SU-DHL-6 (cell line): ENCODE measurements around the gene GRID1.

Experiments
- H2AFZ ChIP-seq: fragments of 200-600 bp; sonication (generic); 2 replicates; pipeline ENCODE4 v1.6.1; 2014; ENCODE audit warnings: low read depth, mild to moderate bottlenecking, moderate library complexity, mixed read lengths, antibody characterized with exemption, low read length; ENCODE audit not compliant: severe bottlenecking
- H3F3A ChIP-seq: fragments of 200-600 bp; shearing (Covaris generic); 2 replicates; pipeline ENCODE4 v1.6.0; 2016; ENCODE audit warnings: antibody characterized with exemption, mild to moderate bottlenecking; ENCODE audit not compliant: insufficient read depth
- H3K27ac ChIP-seq: fragments of 200-600 bp; sonication (generic); 2 replicates; pipeline ENCODE4 v1.5.1; 2016; ENCODE audit warnings: low read depth, mild to moderate bottlenecking, low read length, moderate library complexity, mixed read lengths
- H3K27me3 ChIP-seq: fragments of 200-600 bp; sonication (generic), shearing (Covaris generic); 2 replicates; pipeline ENCODE4 v1.6.0; 2014; ENCODE audit warnings: mild to moderate bottlenecking, low read length
- H3K36me3 ChIP-seq: fragments of 200-600 bp; sonication (generic); 2 replicates; pipeline ENCODE4 v1.6.1; 2014; ENCODE audit warnings: mild to moderate bottlenecking, low read length, mixed read lengths
- H3K4me2 ChIP-seq: fragments of 300-600, 200-600 bp; shearing (Covaris generic), sonication (generic); 2 replicates; pipeline ENCODE4 v1.6.0; 2014; ENCODE audit warnings: low read length, low read depth, mild to moderate bottlenecking; ENCODE audit not compliant: poor library complexity, severe bottlenecking
- H3K4me3 ChIP-seq: fragments of 200-600 bp; sonication (generic); 2 replicates; pipeline ENCODE4 v1.5.1; 2014; ENCODE audit warnings: antibody characterized with exemption, low read length, mild to moderate bottlenecking, mixed read lengths; ENCODE audit not compliant: insufficient read depth, poor library complexity, severe bottlenecking
- H3K79me2 ChIP-seq: fragments of 200-600 bp; sonication (generic); 2 replicates; pipeline ENCODE4 v1.6.1; 2014; ENCODE audit warnings: mild to moderate bottlenecking, low read length, moderate library complexity; ENCODE audit not compliant: insufficient read depth
- H3K9ac ChIP-seq: fragments of 200-600 bp; sonication (generic); 2 replicates; pipeline ENCODE4 v1.7.0; 2014; ENCODE audit warnings: mild to moderate bottlenecking, low read length
- H3K9me2 ChIP-seq: fragments of 200-600 bp; sonication (generic); replicated peaks from 2 replicates; pipeline ENCODE4 v1.6.1; 2014; ENCODE audit warnings: low read length; ENCODE audit not compliant: insufficient read depth
- H3K9me3 ChIP-seq: fragments of 200-600 bp; sonication (generic); 2 replicates; pipeline ENCODE4 v1.6.1; 2014; ENCODE audit warnings: low read length, mixed read lengths; ENCODE audit not compliant: insufficient read depth
- H4K20me1 ChIP-seq: fragments of 200-600 bp; sonication (generic); 2 replicates; pipeline ENCODE4 v1.6.1; 2014; ENCODE audit warnings: low read depth, mild to moderate bottlenecking, antibody characterized with exemption, low read length, moderate library complexity, mixed read lengths
- EZH2phosphoT487 ChIP-seq: fragments of 200-600 bp; sonication (generic), shearing (Covaris generic); conservative IDR thresholded peaks from 2 replicates; pipeline ENCODE4 v1.6.1; 2018; ENCODE audit warnings: mild to moderate bottlenecking, antibody characterized with exemption, low read length, moderate library complexity, mixed read lengths
- TF ChIP-seq, protein P1 (sequence below): fragments of 200-600 bp; sonication (generic); IDR thresholded peaks from one replicate; pipeline ENCODE4 v1.5.1; 2017; ENCODE audit warnings: antibody characterized with exemption, mild to moderate bottlenecking, low read length, moderate library complexity; ENCODE audit not compliant: insufficient read depth, poor library complexity, severe bottlenecking

Gene GRID1

DNA sequence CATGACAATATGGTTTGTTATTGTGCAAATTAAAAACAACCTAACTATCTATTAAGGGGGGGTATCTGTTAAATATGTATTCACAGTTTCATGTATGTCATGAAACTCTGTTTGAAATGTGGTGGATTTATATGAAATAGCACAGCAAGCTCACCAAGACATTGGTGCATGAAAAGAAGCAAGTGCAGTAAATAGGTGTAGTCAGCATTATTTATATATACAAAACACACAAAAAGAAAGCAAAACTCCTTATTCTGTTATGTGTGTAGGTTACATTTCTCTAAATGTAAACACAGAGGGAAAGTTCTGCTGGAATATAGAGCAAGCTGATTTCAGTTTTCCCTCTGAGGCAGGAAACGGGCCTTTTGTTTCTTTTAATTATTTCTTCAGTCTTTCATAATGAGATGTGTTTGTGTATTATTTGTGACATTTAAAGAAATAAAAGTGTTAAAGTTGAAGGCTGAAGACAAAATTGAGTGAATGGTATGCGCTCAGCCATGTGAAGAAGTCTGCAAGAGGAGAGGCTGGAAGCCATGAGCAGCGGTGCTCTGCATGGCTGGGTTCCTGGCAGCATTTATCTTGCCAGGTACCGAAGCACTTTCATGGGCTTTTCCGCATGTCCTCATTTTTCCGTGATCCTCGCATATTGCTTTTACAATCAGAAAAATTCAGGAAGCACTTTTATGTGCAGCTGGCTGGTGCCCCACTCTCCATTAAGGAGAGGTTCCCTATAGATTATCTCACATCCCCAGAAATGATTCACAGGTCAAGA, 38.5 kb downstream of the GRID1 start:
- H3K4me3 ChIP-seq, result no peak overlapping the region
- no peaks in the 10 kb centered on the region for H3K9me3 ChIP-seq
- no peaks in the 10 kb centered on the region for H3K79me2 ChIP-seq
- no peak overlapping the region for H3K9ac ChIP-seq
- H2AFZ ChIP-seq, result no peak overlapping the region
- no peaks in the 10 kb centered on the region for H3K27me3 ChIP-seq
- no peaks in the 10 kb centered on the region for H4K20me1 ChIP-seq
- no peaks in the 10 kb centered on the region for H3K36me3 ChIP-seq
- H3F3A ChIP-seq, result no peaks in the 10 kb centered on the region
- H3K27ac ChIP-seq, result no peak overlapping the region
- H3K4me2 ChIP-seq, result no peak overlapping the region
- H3K9me2 ChIP-seq, result no peaks in the 10 kb centered on the region
- no peak for TF ChIP-seq EZH2phosphoT487
- TF ChIP-seq, protein P1, sequence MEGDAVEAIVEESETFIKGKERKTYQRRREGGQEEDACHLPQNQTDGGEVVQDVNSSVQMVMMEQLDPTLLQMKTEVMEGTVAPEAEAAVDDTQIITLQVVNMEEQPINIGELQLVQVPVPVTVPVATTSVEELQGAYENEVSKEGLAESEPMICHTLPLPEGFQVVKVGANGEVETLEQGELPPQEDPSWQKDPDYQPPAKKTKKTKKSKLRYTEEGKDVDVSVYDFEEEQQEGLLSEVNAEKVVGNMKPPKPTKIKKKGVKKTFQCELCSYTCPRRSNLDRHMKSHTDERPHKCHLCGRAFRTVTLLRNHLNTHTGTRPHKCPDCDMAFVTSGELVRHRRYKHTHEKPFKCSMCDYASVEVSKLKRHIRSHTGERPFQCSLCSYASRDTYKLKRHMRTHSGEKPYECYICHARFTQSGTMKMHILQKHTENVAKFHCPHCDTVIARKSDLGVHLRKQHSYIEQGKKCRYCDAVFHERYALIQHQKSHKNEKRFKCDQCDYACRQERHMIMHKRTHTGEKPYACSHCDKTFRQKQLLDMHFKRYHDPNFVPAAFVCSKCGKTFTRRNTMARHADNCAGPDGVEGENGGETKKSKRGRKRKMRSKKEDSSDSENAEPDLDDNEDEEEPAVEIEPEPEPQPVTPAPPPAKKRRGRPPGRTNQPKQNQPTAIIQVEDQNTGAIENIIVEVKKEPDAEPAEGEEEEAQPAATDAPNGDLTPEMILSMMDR, result no peak

DNA sequence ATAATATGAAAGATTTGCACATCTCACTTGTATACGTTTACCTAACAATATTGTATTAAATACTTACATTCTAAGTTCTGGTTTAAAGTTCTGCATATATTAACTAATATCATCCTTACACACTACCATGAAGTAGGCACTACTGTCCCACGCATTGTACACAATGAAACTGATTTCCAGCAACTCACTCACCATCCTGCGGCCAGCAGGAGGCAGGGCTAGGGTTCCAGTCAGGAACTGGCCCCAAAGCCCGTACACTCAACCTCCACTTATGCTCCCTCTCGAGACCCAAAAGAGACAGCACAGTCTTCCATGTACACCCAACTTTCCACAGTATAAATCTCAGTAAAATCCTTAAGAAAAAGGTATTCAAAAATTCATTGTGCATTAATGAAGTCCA, 41.4 kb downstream of the GRID1 start:
- TF ChIP-seq EZH2phosphoT487, result no peak
- TF ChIP-seq, protein P1, result no peak
- H3K79me2 ChIP-seq, result no peaks in the 10 kb centered on the region
- H3K4me2 ChIP-seq, result no peak overlapping the region
- H3K9me2 ChIP-seq, result no peaks in the 10 kb centered on the region
- no peak overlapping the region for H2AFZ ChIP-seq
- no peak overlapping the region for H3K27ac ChIP-seq
- H3K4me3 ChIP-seq, result no peak overlapping the region
- H3K9me3 ChIP-seq, result no peaks in the 10 kb centered on the region
- H3F3A ChIP-seq, result no peaks in the 10 kb centered on the region
- no peaks in the 10 kb centered on the region for H4K20me1 ChIP-seq
- H3K9ac ChIP-seq, result no peak overlapping the region
- no peaks in the 10 kb centered on the region for H3K27me3 ChIP-seq
- no peaks in the 10 kb centered on the region for H3K36me3 ChIP-seq

DNA sequence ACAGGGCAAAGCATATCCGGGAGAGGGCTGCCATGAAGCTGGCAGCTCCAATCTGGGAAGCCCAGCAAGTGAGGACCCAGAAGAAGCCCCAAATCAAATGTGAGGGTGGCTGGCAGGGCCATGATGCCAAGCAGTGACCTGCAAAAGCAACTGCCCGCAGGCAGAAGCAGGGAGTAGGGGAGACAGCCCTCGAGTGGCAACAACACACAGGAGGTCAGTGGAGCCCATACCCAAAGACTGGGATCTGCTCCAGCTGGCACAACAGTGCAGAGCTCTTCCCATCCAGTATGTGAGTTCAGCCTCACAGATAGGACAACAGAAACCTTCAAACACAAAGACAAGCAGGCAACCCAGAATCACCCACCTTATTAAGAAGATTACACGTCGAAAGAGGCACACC, 45.0 kb downstream of the GRID1 start:
- no peaks in the 10 kb centered on the region for H4K20me1 ChIP-seq
- H3K9me3 ChIP-seq, result no peaks in the 10 kb centered on the region
- no peaks in the 10 kb centered on the region for H3K9me2 ChIP-seq
- no peaks in the 10 kb centered on the region for H3K79me2 ChIP-seq
- no peak overlapping the region for H3K27ac ChIP-seq
- no peak overlapping the region for H2AFZ ChIP-seq
- H3K27me3 ChIP-seq, result no peaks in the 10 kb centered on the region
- no peak overlapping the region for H3K9ac ChIP-seq
- H3F3A ChIP-seq, result no peaks in the 10 kb centered on the region
- no peaks in the 10 kb centered on the region for H3K36me3 ChIP-seq
- no peak overlapping the region for H3K4me3 ChIP-seq
- TF ChIP-seq, protein P1, result no peak
- TF ChIP-seq EZH2phosphoT487, result no peak
- no peak overlapping the region for H3K4me2 ChIP-seq
